Liver (tissue), 3 donors: ENCODE measurements around the gene MTMR10.

ENCODE experiments used
- EGR1 ChIP-seq, 2 donors: IDR thresholded peaks; 2 replicates each; pipeline ENCODE4 v1.6.1; 2016 to 2018; ENCODE audit warnings: antibody characterized with exemption in 2 of 2, low read depth in 2 of 2
- FOXA2 ChIP-seq: IDR thresholded peaks from 2 replicates; pipeline ENCODE4 v1.6.1; 2016; ENCODE audit warnings: antibody characterized with exemption
- GABPA ChIP-seq, 2 donors: IDR thresholded peaks in 1 of 2; conservative IDR thresholded peaks in 1 of 2; 2 replicates each; pipeline ENCODE4 v1.6.1; 2016; ENCODE audit warnings: antibody characterized with exemption in 2 of 2, mild to moderate bottlenecking in 1 of 2, moderate library complexity in 1 of 2
- HNF4G ChIP-seq: IDR thresholded peaks from 2 replicates; pipeline ENCODE4 v1.6.1; 2016; ENCODE audit warnings: antibody characterized with exemption
- NR2F2 ChIP-seq: IDR thresholded peaks from 2 replicates; pipeline ENCODE4 v1.6.1; 2016; ENCODE audit warnings: antibody characterized with exemption
- RAD21 ChIP-seq, 2 donors: IDR thresholded peaks; 2 replicates each; pipeline ENCODE4 v1.6.1; 2016; ENCODE audit warnings: antibody characterized with exemption in 2 of 2, mild to moderate bottlenecking in 2 of 2
- RXRA ChIP-seq, 2 donors: IDR thresholded peaks; 2 replicates each; pipeline ENCODE4 v1.6.1; 2017 to 2018; ENCODE audit warnings: antibody characterized with exemption in 2 of 2, mild to moderate bottlenecking in 1 of 2
- YY1 ChIP-seq: IDR thresholded peaks from 2 replicates; pipeline ENCODE4 v1.6.1; 2016; ENCODE audit warnings: antibody characterized with exemption, mild to moderate bottlenecking
- TF ChIP-seq, protein P1 (sequence below): fragments of 150-350 bp; IDR thresholded peaks from 2 replicates; pipeline ENCODE4 v1.5.1; 2017; ENCODE audit warnings: improper control_type of control experiment, low read depth, low read length; ENCODE audit not compliant: missing input control
- TF ChIP-seq, protein P2 (sequence below): IDR thresholded peaks from 2 replicates; pipeline ENCODE4 v1.6.1; 2016; ENCODE audit warnings: antibody characterized with exemption
- TF ChIP-seq, protein P3 (sequence below): IDR thresholded peaks from 2 replicates; pipeline ENCODE4 v1.6.1; 2016; ENCODE audit warnings: antibody characterized with exemption, mild to moderate bottlenecking
- donor health status: healthy.
- donor health status: healthy.

DNA sequence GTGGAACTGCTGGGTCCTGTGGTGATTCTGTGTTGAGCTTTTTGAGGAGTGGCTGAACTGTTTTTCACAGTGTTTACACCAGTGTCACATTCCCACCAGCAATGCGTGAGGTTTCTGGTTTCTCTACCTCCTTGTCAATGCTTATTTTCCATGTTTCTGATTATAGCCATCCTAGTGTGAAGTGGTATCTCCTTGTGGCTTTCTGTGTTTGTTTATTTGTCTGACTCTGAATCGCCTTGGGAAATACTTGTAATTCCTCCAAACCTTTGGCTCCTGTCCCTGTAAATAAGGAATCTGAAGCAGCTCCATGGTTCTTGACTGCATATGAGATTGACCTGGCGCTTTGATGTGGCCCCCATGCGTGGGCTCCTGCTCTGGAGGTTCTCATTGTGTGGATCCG is 67.1 kb downstream of the MTMR10 start:
- TF ChIP-seq, protein P1, sequence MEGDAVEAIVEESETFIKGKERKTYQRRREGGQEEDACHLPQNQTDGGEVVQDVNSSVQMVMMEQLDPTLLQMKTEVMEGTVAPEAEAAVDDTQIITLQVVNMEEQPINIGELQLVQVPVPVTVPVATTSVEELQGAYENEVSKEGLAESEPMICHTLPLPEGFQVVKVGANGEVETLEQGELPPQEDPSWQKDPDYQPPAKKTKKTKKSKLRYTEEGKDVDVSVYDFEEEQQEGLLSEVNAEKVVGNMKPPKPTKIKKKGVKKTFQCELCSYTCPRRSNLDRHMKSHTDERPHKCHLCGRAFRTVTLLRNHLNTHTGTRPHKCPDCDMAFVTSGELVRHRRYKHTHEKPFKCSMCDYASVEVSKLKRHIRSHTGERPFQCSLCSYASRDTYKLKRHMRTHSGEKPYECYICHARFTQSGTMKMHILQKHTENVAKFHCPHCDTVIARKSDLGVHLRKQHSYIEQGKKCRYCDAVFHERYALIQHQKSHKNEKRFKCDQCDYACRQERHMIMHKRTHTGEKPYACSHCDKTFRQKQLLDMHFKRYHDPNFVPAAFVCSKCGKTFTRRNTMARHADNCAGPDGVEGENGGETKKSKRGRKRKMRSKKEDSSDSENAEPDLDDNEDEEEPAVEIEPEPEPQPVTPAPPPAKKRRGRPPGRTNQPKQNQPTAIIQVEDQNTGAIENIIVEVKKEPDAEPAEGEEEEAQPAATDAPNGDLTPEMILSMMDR, result no peak
- TF ChIP-seq HNF4G (no peak), RAD21 (IDR thresholded peaks at IDR 0.05) (no peak), YY1 (no peak), EGR1 (IDR thresholded peaks at IDR 0.05; ENCODE audit: low read depth in 2 of 2) (no peak), RXRA (IDR thresholded peaks at IDR 0.05) (no peak), GABPA (IDR thresholded peaks at IDR 0.05 in 1 of 2, conservative IDR thresholded peaks at IDR 0.05 in 1 of 2) (no peak), FOXA2 (no peak), NR2F2 (no peak)
- TF ChIP-seq, protein P2, sequence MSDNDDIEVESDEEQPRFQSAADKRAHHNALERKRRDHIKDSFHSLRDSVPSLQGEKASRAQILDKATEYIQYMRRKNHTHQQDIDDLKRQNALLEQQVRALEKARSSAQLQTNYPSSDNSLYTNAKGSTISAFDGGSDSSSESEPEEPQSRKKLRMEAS, result no peak
- TF ChIP-seq, protein P3, sequence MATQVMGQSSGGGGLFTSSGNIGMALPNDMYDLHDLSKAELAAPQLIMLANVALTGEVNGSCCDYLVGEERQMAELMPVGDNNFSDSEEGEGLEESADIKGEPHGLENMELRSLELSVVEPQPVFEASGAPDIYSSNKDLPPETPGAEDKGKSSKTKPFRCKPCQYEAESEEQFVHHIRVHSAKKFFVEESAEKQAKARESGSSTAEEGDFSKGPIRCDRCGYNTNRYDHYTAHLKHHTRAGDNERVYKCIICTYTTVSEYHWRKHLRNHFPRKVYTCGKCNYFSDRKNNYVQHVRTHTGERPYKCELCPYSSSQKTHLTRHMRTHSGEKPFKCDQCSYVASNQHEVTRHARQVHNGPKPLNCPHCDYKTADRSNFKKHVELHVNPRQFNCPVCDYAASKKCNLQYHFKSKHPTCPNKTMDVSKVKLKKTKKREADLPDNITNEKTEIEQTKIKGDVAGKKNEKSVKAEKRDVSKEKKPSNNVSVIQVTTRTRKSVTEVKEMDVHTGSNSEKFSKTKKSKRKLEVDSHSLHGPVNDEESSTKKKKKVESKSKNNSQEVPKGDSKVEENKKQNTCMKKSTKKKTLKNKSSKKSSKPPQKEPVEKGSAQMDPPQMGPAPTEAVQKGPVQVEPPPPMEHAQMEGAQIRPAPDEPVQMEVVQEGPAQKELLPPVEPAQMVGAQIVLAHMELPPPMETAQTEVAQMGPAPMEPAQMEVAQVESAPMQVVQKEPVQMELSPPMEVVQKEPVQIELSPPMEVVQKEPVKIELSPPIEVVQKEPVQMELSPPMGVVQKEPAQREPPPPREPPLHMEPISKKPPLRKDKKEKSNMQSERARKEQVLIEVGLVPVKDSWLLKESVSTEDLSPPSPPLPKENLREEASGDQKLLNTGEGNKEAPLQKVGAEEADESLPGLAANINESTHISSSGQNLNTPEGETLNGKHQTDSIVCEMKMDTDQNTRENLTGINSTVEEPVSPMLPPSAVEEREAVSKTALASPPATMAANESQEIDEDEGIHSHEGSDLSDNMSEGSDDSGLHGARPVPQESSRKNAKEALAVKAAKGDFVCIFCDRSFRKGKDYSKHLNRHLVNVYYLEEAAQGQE, result no peak
